Aorta (tissue), 5 donors: ENCODE measurements around the gene BCL2L12. TPM values are rescaled to one million over a fixed set of nuclear protein-coding genes. Genes with fewer than 3 reads are reported as not detected.

Experiments used
- ATAC-seq: fragments of 200-7000 bp; cut with Tn5 transposase; one replicate; pipeline ENCODE4 v1.9.1; 2022; ENCODE audit warnings: moderate library complexity; ENCODE audit not compliant: low FRiP score
- DNase-seq, 2 donors: peaks; one replicate each; pipeline ENCODE4 v3.0.0-alpha.2; 2020
- H3K27ac ChIP-seq, 2 donors: one replicate each; pipeline ENCODE4 v1.5.1; 2013; ENCODE audit warnings: low read length in 2 of 2, mild to moderate bottlenecking in 2 of 2, moderate library complexity in 2 of 2, control low read depth in 1 of 2, inconsistent platforms in 1 of 2, low read depth in 1 of 2
- H3K27me3 ChIP-seq, 2 donors: one replicate each; pipeline ENCODE4 v1.6.1; 2013; ENCODE audit warnings: control low read depth in 1 of 2, low read length in 1 of 2, mild to moderate bottlenecking in 1 of 2, moderate library complexity in 1 of 2; ENCODE audit not compliant: insufficient read depth in 2 of 2, control insufficient read depth in 1 of 2
- H3K36me3 ChIP-seq, 2 donors: one replicate each; pipeline ENCODE4 v1.6.1; 2013; ENCODE audit warnings: control low read depth in 1 of 2, low read length in 1 of 2, mild to moderate bottlenecking in 1 of 2; ENCODE audit not compliant: insufficient read depth in 2 of 2, control insufficient read depth in 1 of 2
- H3K4me1 ChIP-seq, 2 donors: one replicate each; pipeline ENCODE4 v1.6.1; 2013; ENCODE audit warnings: low read length in 2 of 2, control low read depth in 1 of 2, mild to moderate bottlenecking in 1 of 2, moderate library complexity in 1 of 2; ENCODE audit not compliant: insufficient read depth in 2 of 2, control insufficient read depth in 1 of 2
- H3K4me3 ChIP-seq, 2 donors: one replicate each; pipeline ENCODE4 v1.5.1; 2013; ENCODE audit warnings: low read length in 2 of 2, control low read depth in 1 of 2, mild to moderate bottlenecking in 1 of 2
- H3K9me3 ChIP-seq: one replicate; pipeline ENCODE4 v1.6.1; 2013; ENCODE audit warnings: mild to moderate bottlenecking, low read length; ENCODE audit not compliant: control insufficient read depth
- WGBS, 2 donors: extraction: QIAGEN DNeasy Blood & Tissue Kit; methylation state at CpG; one replicate each; pipeline ENCODE4 v1.1.7; 2013; 5-methylcytosine and 5-hydroxymethylcytosine counted together
- intact Hi-C, 2 donors: fragments of 100-400 bp; cut with DNase I; formaldehyde crosslinking; loops; one replicate each; pipeline versions ENCODE4 v1.14.2 to v1.15.0; 2022
- polyA plus RNA-seq, 2 donors: library from polyadenylated mRNA; stranded (reverse); fragments of 200-250 nt; gene quantifications; one replicate each; pipeline ENCODE4 v1.2.3, GENCODE V29; 2013
- total RNA-seq, 2 donors: library from RNA; stranded (reverse); fragmentation: NEBNext Ultra II Directional; extraction: Animal tissue kit (Norgen Biotek cat#: 25700); gene quantifications; one replicate each; pipeline ENCODE4 v1.2.1, GENCODE V29; 2021
- donor health status: healthy with polysubstance abuse.
- donor health status: Bipolar disorder and iron deficiency.
- donor health status: DM: no; HTN: no; CAD: no.
- donor health status: DM: no; HTN: no; CAD: no.
- donor health status: DM: yes; HTN: yes; CAD: no.

BCL2L12 gene
- total and polyA plus RNA-seq, 4 donors, result 5.8 to 16.4 (median 12.0) TPM

DNA sequence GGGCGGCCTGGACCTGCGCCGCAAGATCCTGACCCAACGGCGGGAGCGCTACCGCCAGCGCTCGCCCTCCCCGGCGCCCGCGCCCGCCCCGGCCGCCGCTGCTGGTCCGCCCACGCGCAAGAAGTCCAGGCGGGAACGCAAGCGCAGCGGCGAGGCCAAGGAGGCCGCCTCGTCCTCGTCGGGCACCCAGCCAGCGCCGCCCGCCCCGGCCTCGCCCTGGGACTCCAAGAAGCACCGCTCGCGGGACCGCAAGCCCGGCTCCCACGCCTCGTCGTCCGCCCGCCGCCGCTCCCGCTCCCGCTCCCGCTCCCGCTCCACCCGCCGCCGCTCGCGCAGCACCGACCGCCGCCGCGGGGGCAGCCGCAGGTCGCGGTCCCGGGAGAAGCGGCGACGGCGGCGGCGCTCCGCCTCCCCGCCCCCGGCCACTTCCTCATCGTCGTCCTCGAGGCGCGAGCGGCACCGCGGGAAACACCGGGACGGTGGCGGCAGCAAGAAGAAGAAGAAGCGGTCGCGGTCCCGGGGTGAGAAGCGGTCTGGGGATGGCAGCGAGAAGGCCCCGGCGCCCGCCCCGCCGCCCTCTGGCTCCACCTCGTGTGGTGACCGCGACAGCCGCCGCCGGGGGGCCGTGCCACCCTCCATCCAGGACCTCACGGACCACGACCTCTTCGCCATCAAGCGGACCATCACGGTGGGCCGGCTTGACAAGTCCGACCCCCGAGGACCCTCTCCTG is 13.7 kb upstream of the BCL2L12 start:
- ATAC-seq, result no peak
- no peak overlapping the region for H3K27ac ChIP-seq
- no peaks in the 10 kb centered on the region for H3K27me3 ChIP-seq
- 94 to 96% methylated on average over 91 to 110 of the region's 110 CpGs for WGBS, 2 donors
- intact Hi-C loops, result no loop called here
- H3K4me1 ChIP-seq, result no peaks in the 10 kb centered on the region
- DNase-seq, result peak in 1 of 2 donors; percentile 75
- H3K36me3 ChIP-seq, result no peaks in the 10 kb centered on the region
- no peaks in the 10 kb centered on the region for H3K9me3 ChIP-seq
- no peak overlapping the region for H3K4me3 ChIP-seq

DNA sequence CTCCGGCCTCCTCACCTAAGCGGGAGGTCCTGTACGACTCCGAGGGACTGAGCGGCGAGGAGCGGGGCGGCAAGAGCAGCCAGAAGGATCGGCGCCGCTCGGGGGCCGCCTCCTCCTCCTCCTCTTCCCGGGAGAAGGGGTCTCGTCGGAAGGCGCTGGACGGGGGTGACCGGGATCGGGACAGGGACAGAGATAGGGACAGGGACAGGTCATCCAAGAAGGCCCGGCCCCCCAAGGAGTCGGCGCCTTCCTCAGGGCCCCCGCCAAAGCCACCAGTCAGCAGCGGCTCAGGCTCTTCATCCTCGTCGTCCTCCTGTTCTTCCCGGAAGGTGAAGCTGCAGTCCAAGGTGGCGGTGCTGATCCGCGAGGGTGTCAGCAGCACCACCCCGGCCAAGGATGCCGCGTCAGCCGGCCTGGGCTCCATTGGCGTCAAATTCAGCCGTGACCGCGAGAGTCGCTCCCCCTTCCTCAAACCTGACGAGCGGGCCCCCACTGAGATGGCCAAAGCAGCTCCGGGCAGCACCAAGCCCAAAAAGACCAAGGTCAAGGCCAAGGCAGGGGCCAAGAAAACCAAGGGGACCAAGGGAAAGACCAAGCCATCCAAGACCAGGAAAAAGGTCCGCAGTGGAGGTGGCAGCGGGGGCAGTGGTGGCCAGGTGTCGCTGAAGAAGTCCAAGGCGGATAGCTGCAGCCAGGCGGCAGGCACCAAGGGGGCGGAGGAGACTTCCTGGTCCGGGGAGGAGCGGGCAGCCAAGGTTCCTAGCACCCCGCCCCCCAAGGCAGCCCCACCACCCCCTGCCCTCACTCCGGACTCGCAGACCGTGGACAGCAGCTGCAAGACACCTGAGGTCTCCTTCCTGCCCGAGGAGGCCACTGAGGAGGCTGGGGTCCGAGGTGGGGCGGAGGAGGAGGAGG is 12.9 kb upstream of the BCL2L12 start:
- no peaks in the 10 kb centered on the region for H3K9me3 ChIP-seq
- WGBS, 2 donors, result 92% methylated on average over 52 to 58 of the region's 58 CpGs
- H3K27me3 ChIP-seq, result no peaks in the 10 kb centered on the region
- H3K4me3 ChIP-seq, result no peak overlapping the region
- ATAC-seq (no peak), DNase-seq (peak in 1 of 2 donors; percentile 70)
- no peaks in the 10 kb centered on the region for H3K4me1 ChIP-seq
- H3K36me3 ChIP-seq, result no peaks in the 10 kb centered on the region
- H3K27ac ChIP-seq, result no peak overlapping the region
- intact Hi-C loops, result no loop called here

- WGBS, 2 donors, result 80 to 85% methylated on average over 13 of the region's 13 CpGs
- DNase-seq (peak in 1 of 2 donors; percentile 70), ATAC-seq (no peak)
- Histone ChIP-seq H3K27me3 (no peaks in the 10 kb centered on the region), H3K36me3 (no peaks in the 10 kb centered on the region), H3K4me1 (no peaks in the 10 kb centered on the region), H3K9me3 (no peaks in the 10 kb centered on the region), H3K4me3 (no peak overlapping the region), H3K27ac (no peak overlapping the region)
- intact Hi-C loops, result no loop called here
Measured at GRCh38 chr19:49653466-49653806, 12.3 kb upstream of the BCL2L12 start.

- peak in 1 of 2 donors; percentile 67 for DNase-seq
- intact Hi-C loops, result no loop called here
- Histone ChIP-seq H3K4me3 (no peak overlapping the region), H3K9me3 (no peaks in the 10 kb centered on the region), H3K27ac (no peak overlapping the region), H3K36me3 (peaks cover 0 to 2% of the 10 kb centered on the region in 2 donors), H3K4me1 (no peaks in the 10 kb centered on the region), H3K27me3 (no peaks in the 10 kb centered on the region)
- no peak for ATAC-seq
- 78 to 82% methylated on average over 10 of the region's 10 CpGs for WGBS, 2 donors
Measured at GRCh38 chr19:49654581-49654980, 11.2 kb upstream of the BCL2L12 start.

GRCh38 chr19:49655570-49656455 is 9.9 kb upstream of the BCL2L12 start:
- no peaks in the 10 kb centered on the region for H3K27me3 ChIP-seq
- ATAC-seq (no peak), DNase-seq (no peak)
- H3K36me3 ChIP-seq, result peaks cover 0 to 2% of the 10 kb centered on the region in 2 donors
- H3K27ac ChIP-seq, result no peak overlapping the region
- intact Hi-C loops, result no loop called here
- H3K4me1 ChIP-seq, result no peaks in the 10 kb centered on the region
- no peaks in the 10 kb centered on the region for H3K9me3 ChIP-seq
- WGBS, 2 donors, result 75 to 76% methylated on average over 23 of the region's 23 CpGs
- no peak overlapping the region for H3K4me3 ChIP-seq

GRCh38 chr19:49656456-49657109 is 9.2 kb upstream of the BCL2L12 start:
- no peaks in the 10 kb centered on the region for H3K4me1 ChIP-seq
- H3K4me3 ChIP-seq, result no peak overlapping the region
- no peaks in the 10 kb centered on the region for H3K27me3 ChIP-seq
- no peaks in the 10 kb centered on the region for H3K9me3 ChIP-seq
- H3K27ac ChIP-seq, result no peak overlapping the region
- DNase-seq (no peak), ATAC-seq (no peak)
- peaks cover 0 to 2% of the 10 kb centered on the region in 2 donors for H3K36me3 ChIP-seq
- WGBS, 2 donors, result 87 to 90% methylated on average over 17 of the region's 17 CpGs
- intact Hi-C loops, result no loop called here

DNA sequence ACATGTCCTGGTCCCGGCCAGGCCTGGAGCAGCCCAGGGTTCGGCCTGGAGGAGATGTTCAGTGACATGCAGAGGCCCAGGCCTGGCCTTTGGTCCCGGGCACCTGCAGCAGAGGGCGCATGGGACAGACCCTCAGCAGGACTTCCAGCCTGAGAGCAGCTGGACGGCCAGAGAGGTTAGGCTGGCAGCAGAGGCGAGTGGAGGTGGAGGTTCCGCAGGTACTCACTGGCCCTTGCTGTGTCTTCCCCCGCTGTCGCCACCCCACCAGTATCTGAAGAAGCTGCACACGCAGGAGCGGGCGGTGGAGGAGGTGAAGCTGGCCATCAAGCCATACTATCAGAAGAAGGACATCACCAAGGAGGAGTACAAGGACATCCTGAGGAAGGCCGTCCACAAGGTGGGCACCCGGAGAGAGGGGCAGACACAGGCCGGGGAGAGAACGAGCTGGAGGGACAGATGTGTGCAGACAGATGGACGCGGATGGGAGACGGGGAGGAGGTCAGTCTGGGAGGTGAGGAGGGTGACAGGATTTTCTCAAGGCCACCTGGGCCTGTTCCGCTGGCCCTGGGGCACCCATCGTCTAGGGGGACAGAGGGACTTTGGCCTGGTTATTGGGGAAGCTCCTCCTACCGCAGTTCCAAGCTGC is 8.1 kb upstream of the BCL2L12 start:
- Histone ChIP-seq H3K4me1 (no peaks in the 10 kb centered on the region), H3K27me3 (no peaks in the 10 kb centered on the region), H3K36me3 (peaks cover 0 to 2% of the 10 kb centered on the region in 2 donors), H3K9me3 (no peaks in the 10 kb centered on the region), H3K27ac (no peak overlapping the region), H3K4me3 (no peak overlapping the region)
- intact Hi-C loops, result no loop called here
- ATAC-seq (no peak), DNase-seq (no peak)
- WGBS, 2 donors, result 86 to 88% methylated on average over 22 of the region's 22 CpGs

GRCh38 chr19:49658139-49658517 is 7.6 kb upstream of the BCL2L12 start:
- intact Hi-C loops, result no loop called here
- ATAC-seq, result no peak
- H3K4me3 ChIP-seq, result no peak overlapping the region
- 75 to 79% methylated on average over 13 to 15 of the region's 15 CpGs for WGBS, 2 donors
- H3K4me1 ChIP-seq, result no peaks in the 10 kb centered on the region
- H3K27me3 ChIP-seq, result no peaks in the 10 kb centered on the region
- H3K9me3 ChIP-seq, result no peaks in the 10 kb centered on the region
- DNase-seq, result no peak
- H3K36me3 ChIP-seq, result peaks cover 0 to 2% of the 10 kb centered on the region in 2 donors
- H3K27ac ChIP-seq, result no peak overlapping the region
